BE2C (cell line): ENCODE results near the gene MUCL3.
"Not testable (repeated sequence)": the region's sequence is repeated elsewhere in the genome, so short reads cannot be mapped to it uniquely, and the experiment has no call there.

Experiments used
- DNase-seq: peaks from one replicate; pipeline ENCODE4 v3.0.0-alpha.2; 2020
- H3K27me3 ChIP-seq: fragments of 250-450 bp; sonication (Bioruptor Pico); 2 replicates; pipeline ENCODE4 v1.5.1; 2020; ENCODE audit warnings: mild to moderate bottlenecking
- H3K36me3 ChIP-seq: fragments of 250-450 bp; sonication (Bioruptor Pico); 2 replicates; pipeline ENCODE4 v1.5.1; 2020; ENCODE audit warnings: mild to moderate bottlenecking
- H3K4me1 ChIP-seq: fragments of 250-450 bp; sonication (Bioruptor Pico); 2 replicates; pipeline ENCODE4 v1.5.1; 2020
- H3K4me3 ChIP-seq: 2 replicates; pipeline ENCODE4 v1.5.1; 2011; ENCODE audit warnings: low read depth, low read length
- H3K9me3 ChIP-seq: fragments of 250-450 bp; sonication (Bioruptor Pico); 2 replicates; pipeline ENCODE4 v1.5.1; 2020
- CTCF ChIP-seq: IDR thresholded peaks from 2 replicates; pipeline ENCODE4 v1.5.1; 2012; ENCODE audit warnings: mild to moderate bottlenecking, low read depth, low read length

The MUCL3 gene

GRCh38 chr6:30917041-30917440, 23.7 kb upstream of the MUCL3 start:
- H3K4me3 ChIP-seq: no peak overlapping the region
- no peaks in the 10 kb centered on the region for H3K27me3 ChIP-seq
- no peaks in the 10 kb centered on the region; the same call in 1 of the 2 replicates for H3K36me3 ChIP-seq
- no peak for DNase-seq
- TF ChIP-seq CTCF: no peak
- H3K9me3 ChIP-seq: no peaks in the 10 kb centered on the region
- H3K4me1 ChIP-seq: peaks cover 3% of the 10 kb centered on the region; the same call in 1 of the 2 replicates

- no peaks in the 10 kb centered on the region for H3K27me3 ChIP-seq
- no peak for DNase-seq
Observed at GRCh38 chr6:30917487-30917886, 23.3 kb upstream of the MUCL3 start.

GRCh38 chr6:30918670-30919069, 22.1 kb upstream of the MUCL3 start:
- TF ChIP-seq CTCF: no peak
- Histone ChIP-seq H3K4me3 (no peak overlapping the region), H3K9me3 (no peaks in the 10 kb centered on the region), H3K36me3 (no peaks in the 10 kb centered on the region; the same call in 1 of the 2 replicates), H3K4me1 (peaks cover 3% of the 10 kb centered on the region; the same call in 1 of the 2 replicates), H3K27me3 (no peaks in the 10 kb centered on the region)
- DNase-seq: no peak

More at GRCh38 chr6:30917487-30917886, 23.3 kb upstream of the MUCL3 start:
- Histone ChIP-seq H3K4me1 (peaks cover 3% of the 10 kb centered on the region; the same call in 1 of the 2 replicates), H3K9me3 (no peaks in the 10 kb centered on the region), H3K36me3 (no peaks in the 10 kb centered on the region; the same call in 1 of the 2 replicates), H3K4me3 (no peak overlapping the region)
- TF ChIP-seq CTCF: no peak

GRCh38 chr6:30922447-30922852, 18.3 kb upstream of the MUCL3 start:
- Histone ChIP-seq H3K4me1 (no peaks in the 10 kb centered on the region), H3K27me3 (no peaks in the 10 kb centered on the region), H3K36me3 (no peaks in the 10 kb centered on the region; the same call in 1 of the 2 replicates), H3K4me3 (no peak overlapping the region), H3K9me3 (no peaks in the 10 kb centered on the region)
- no peak for DNase-seq
- TF ChIP-seq CTCF: no peak

GRCh38 chr6:30924040-30924627, 16.6 kb upstream of the MUCL3 start:
- H3K9me3 ChIP-seq, H3K4me1 ChIP-seq, H3K27me3 ChIP-seq, DNase-seq, H3K4me3 ChIP-seq, H3K36me3 ChIP-seq: not testable (repeated sequence)

GRCh38 chr6:30926644-30927043, 14.1 kb upstream of the MUCL3 start:
- TF ChIP-seq CTCF: no peak
- H3K27me3 ChIP-seq: no peaks in the 10 kb centered on the region
- H3K4me3 ChIP-seq: no peak overlapping the region
- DNase-seq: no peak
- no peaks in the 10 kb centered on the region for H3K4me1 ChIP-seq
- no peaks in the 10 kb centered on the region; the same call in 1 of the 2 replicates for H3K36me3 ChIP-seq
- no peaks in the 10 kb centered on the region for H3K9me3 ChIP-seq

GRCh38 chr6:30927080-30927479, 13.7 kb upstream of the MUCL3 start:
- H3K9me3 ChIP-seq, H3K36me3 ChIP-seq, DNase-seq, H3K4me1 ChIP-seq, H3K4me3 ChIP-seq, H3K27me3 ChIP-seq: not testable (repeated sequence)
